ENCODE measurements around the gene RAB36. TPM values are rescaled to one million over a fixed set of nuclear protein-coding genes. Genes with fewer than 3 reads are reported as not detected.

Gene RAB36
- total and polyA plus RNA-seq, 2 donors (not counting 1 experiment from before 2014, with no cell fraction given), result 1.1 to 3.3 TPM

DNA sequence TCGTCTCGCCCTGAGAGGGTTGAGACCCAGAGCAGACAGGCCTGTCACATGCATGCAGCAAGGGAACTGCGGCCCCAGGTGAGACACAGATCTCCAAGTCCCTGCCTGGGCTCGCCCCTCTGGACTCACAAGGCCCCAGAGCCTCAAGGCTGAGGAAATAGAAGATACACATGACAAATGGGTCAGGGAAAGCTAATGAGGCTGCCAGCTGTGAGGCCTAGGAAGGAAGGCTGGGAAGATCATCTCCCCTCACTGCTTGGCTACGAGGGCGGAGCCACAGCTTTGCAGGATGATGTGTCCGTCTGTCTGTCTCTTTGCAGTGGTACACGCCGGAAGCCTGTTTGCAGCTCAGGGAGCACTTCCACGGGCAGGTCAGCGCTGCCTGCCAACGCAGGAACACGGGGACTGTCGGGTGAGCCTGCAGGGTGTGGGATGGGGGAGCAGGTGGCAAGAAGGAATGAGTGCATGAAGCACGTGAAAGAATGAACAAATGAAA is 4.5 kb downstream of the RAB36 start:
- ChIA-PET CTCF (no interaction called here), POLR2A (no interaction called here)
- peaks cover 24 to 37% of the 10 kb centered on the region in 2 donors for H3K4me1 ChIP-seq (ENCODE audit: control insufficient read depth in 2 of 2, insufficient read depth in 2 of 2, low read length in 2 of 2)
- Mint-ChIP-seq H3K27me3 (no peaks in the 10 kb centered on the region), H3K27ac (no peak overlapping the region), H3K9me3 (ENCODE audit: insufficient read depth) (no peaks in the 10 kb centered on the region), H3K4me3 (no peak overlapping the region), H3K4me1 (peaks cover 35% of the 10 kb centered on the region)
- ATAC-seq (ENCODE audit: low read depth), result no peak
- H4K20me1 ChIP-seq (ENCODE audit: control insufficient read depth, insufficient read depth, low read length, poor library complexity, severe bottlenecking), result no peaks in the 10 kb centered on the region
- no peaks in the 10 kb centered on the region for H3K27me3 ChIP-seq (replicated peaks in 1 of 4; ENCODE audit: control extremely low read depth in 1 of 4, control insufficient read depth in 3 of 4, insufficient read depth in 4 of 4, low read length in 3 of 4)
- no peak for TF ChIP-seq EZH2 (IDR thresholded peaks at IDR 0.05; ENCODE audit: borderline replicate concordance, insufficient read depth, low read depth, low read length, poor library complexity, severe bottlenecking)
- TF ChIP-seq, protein P1, sequence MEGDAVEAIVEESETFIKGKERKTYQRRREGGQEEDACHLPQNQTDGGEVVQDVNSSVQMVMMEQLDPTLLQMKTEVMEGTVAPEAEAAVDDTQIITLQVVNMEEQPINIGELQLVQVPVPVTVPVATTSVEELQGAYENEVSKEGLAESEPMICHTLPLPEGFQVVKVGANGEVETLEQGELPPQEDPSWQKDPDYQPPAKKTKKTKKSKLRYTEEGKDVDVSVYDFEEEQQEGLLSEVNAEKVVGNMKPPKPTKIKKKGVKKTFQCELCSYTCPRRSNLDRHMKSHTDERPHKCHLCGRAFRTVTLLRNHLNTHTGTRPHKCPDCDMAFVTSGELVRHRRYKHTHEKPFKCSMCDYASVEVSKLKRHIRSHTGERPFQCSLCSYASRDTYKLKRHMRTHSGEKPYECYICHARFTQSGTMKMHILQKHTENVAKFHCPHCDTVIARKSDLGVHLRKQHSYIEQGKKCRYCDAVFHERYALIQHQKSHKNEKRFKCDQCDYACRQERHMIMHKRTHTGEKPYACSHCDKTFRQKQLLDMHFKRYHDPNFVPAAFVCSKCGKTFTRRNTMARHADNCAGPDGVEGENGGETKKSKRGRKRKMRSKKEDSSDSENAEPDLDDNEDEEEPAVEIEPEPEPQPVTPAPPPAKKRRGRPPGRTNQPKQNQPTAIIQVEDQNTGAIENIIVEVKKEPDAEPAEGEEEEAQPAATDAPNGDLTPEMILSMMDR (IDR thresholded peaks at IDR 0.05), result no peak
- H3K9me3 ChIP-seq (ENCODE audit: control extremely low read depth in 1 of 3, control insufficient read depth in 2 of 3, insufficient read depth in 1 of 3, low read length in 2 of 3), result no peaks in the 10 kb centered on the region
- no peak overlapping the region for H2AFZ ChIP-seq (ENCODE audit: insufficient read depth, low read depth, low read length, poor library complexity, severe bottlenecking)
- intact Hi-C loops (cut with micrococcal nuclease), result loop anchor here (5.0 to 10.0 kb wide), 3 partner anchors 33 to 1405 kb away; partner anchors contain the start of genes BCR, GUCD1 and SNRPD3
- H3K4me3 ChIP-seq (ENCODE audit: control extremely low read depth in 1 of 5, extremely low read depth in 1 of 5, insufficient read depth in 1 of 5, low read depth in 2 of 5, low read length in 4 of 5), result no peak overlapping the region
- H3K4me2 ChIP-seq (replicated peaks; ENCODE audit: low read depth, low read length, poor library complexity, severe bottlenecking), result no peak overlapping the region
- H3K36me3 ChIP-seq (replicated peaks in 1 of 2; ENCODE audit: control extremely low read depth in 1 of 2, control insufficient read depth in 1 of 2, extremely low read depth in 1 of 2, insufficient read depth in 2 of 2, low read length in 1 of 2), result no peaks in the 10 kb centered on the region
- H3K27ac ChIP-seq (ENCODE audit: low read length in 2 of 2), result no peak overlapping the region
- no peaks in the 10 kb centered on the region for H3K79me2 ChIP-seq (ENCODE audit: control insufficient read depth, insufficient read depth, low read length)
- WGBS (ENCODE audit: insufficient coverage), result 97% methylated on average over 15 of the region's 15 CpGs
- no peak for DNase-seq
- H3K9ac ChIP-seq (ENCODE audit: low read length), result no peak overlapping the region

DNA sequence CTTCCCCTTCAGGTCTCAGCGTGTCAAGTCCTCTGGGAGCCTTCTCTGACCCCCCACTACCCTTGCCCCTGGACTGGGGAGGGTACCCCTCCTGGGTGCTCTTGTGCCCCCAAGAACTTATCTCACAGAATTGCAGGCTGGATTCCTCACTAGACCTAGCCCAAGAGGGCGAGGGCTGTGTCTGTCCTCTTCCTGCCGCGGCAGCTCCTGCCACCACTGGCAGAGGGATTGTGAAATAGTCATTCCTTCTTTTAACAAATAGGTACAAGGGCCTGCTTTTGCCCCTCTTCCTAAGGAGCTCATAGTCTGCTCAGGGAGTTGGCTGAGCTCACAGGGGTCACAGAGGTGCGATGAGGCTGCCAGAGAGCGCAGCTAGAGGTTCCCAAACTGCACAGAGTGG is 5.5 kb downstream of the RAB36 start:
- peaks cover 18 to 27% of the 10 kb centered on the region in 2 donors for H3K4me1 ChIP-seq (ENCODE audit: control insufficient read depth in 2 of 2, insufficient read depth in 2 of 2, low read length in 2 of 2)
- no peaks in the 10 kb centered on the region for H3K27me3 Mint-ChIP-seq
- CTCF ChIA-PET, result interaction anchor here (0.7 to 1.0 kb wide), 2 partner anchors 13 to 190 kb away, joined by 3 read pairs; no protein-coding TSS in a partner anchor
- ATAC-seq (ENCODE audit: low read depth), result no peak
- H3K4me2 ChIP-seq (replicated peaks; ENCODE audit: low read depth, low read length, poor library complexity, severe bottlenecking), result no peak overlapping the region
- no peaks in the 10 kb centered on the region for H4K20me1 ChIP-seq (ENCODE audit: control insufficient read depth, insufficient read depth, low read length, poor library complexity, severe bottlenecking)
- H3K36me3 ChIP-seq (replicated peaks in 1 of 2; ENCODE audit: control extremely low read depth in 1 of 2, control insufficient read depth in 1 of 2, extremely low read depth in 1 of 2, insufficient read depth in 2 of 2, low read length in 1 of 2), result no peaks in the 10 kb centered on the region
- no peak overlapping the region for H3K4me3 ChIP-seq (ENCODE audit: control extremely low read depth in 1 of 5, extremely low read depth in 1 of 5, insufficient read depth in 1 of 5, low read depth in 2 of 5, low read length in 4 of 5)
- no peak overlapping the region for H3K9ac ChIP-seq (ENCODE audit: low read length)
- DNase-seq, result no peak
- TF ChIP-seq, protein P1 (IDR thresholded peaks at IDR 0.05), result no peak
- TF ChIP-seq EZH2 (IDR thresholded peaks at IDR 0.05; ENCODE audit: borderline replicate concordance, insufficient read depth, low read depth, low read length, poor library complexity, severe bottlenecking), result no peak
- no peaks in the 10 kb centered on the region for H3K9me3 Mint-ChIP-seq (ENCODE audit: insufficient read depth)
- H3K9me3 ChIP-seq (ENCODE audit: control extremely low read depth in 1 of 3, control insufficient read depth in 2 of 3, insufficient read depth in 1 of 3, low read length in 2 of 3), result no peaks in the 10 kb centered on the region
- H3K27ac ChIP-seq (ENCODE audit: low read length in 2 of 2), result no peak overlapping the region
- H3K4me3 Mint-ChIP-seq, result no peak overlapping the region
- POLR2A ChIA-PET, result no interaction called here
- intact Hi-C loops (cut with micrococcal nuclease), result no loop called here
- no peak overlapping the region for H3K27ac Mint-ChIP-seq
- no peak overlapping the region for H2AFZ ChIP-seq (ENCODE audit: insufficient read depth, low read depth, low read length, poor library complexity, severe bottlenecking)
- peaks cover 29% of the 10 kb centered on the region for H3K4me1 Mint-ChIP-seq
- H3K27me3 ChIP-seq (replicated peaks in 1 of 4; ENCODE audit: control extremely low read depth in 1 of 4, control insufficient read depth in 3 of 4, insufficient read depth in 4 of 4, low read length in 3 of 4), result no peaks in the 10 kb centered on the region
- H3K79me2 ChIP-seq (ENCODE audit: control insufficient read depth, insufficient read depth, low read length), result no peaks in the 10 kb centered on the region
- WGBS (ENCODE audit: insufficient coverage), result 96% methylated on average over 4 of the region's 6 CpGs

Measured in B cell (primary cell).